Right lobe of liver (tissue), 4 donors: ENCODE results near the gene DDX31.

Experiments used
- CTCF ChIP-seq, 4 donors: fragments of 200-600 bp in 3 of 4; fragments of 450-650 bp in 1 of 4; IDR thresholded peaks; one replicate each; pipeline versions ENCODE4 v1.5.1 to v1.8.0; 2016 to 2022; ENCODE audit warnings: antibody characterized with exemption in 4 of 4, mild to moderate bottlenecking in 2 of 4
- POLR2A ChIP-seq: fragments of 450-650 bp; IDR thresholded peaks from one replicate; pipeline ENCODE4 v1.6.1; 2017; ENCODE audit warnings: antibody characterized with exemption, mild to moderate bottlenecking
- donor health status: DM: no; HTN: no; CAD: no.
- donor health status: DM: no; HTN: no; CAD: no.
- donor health status: DM: no; HTN: yes; CAD: no.

- TF ChIP-seq CTCF (IDR thresholded peaks at IDR 0.05) (no peak), POLR2A (no peak)
Measured at GRCh38 chr9:132638240-132638639, 31.5 kb downstream of the DDX31 start.
